PC-3 (cell line): ENCODE measurements around the gene TMC1. TPM values are rescaled to one million over a fixed set of nuclear protein-coding genes. Genes with fewer than 3 reads are reported as not detected.

Source experiments
- ATAC-seq: fragments of 200-7000 bp; cut with Tn5 transposase; 2 replicates; pipeline ENCODE4 v1.9.1; 2020; ENCODE audit warnings: mild to moderate bottlenecking, moderate library complexity
- BruUV-seq: library from RNA; stranded (reverse); fragments of 400-500 nt; replicated peaks from 2 replicates; lab custom pipeline; 2021; lab: Mats Ljungman, UMichigan
- CTCF ChIA-PET: fragments of 300-600 bp; sonication (Branson Sonifier 250); formaldehyde crosslinking; loops from one replicate; lab custom pipeline; 2022; ENCODE audit warnings: antibody characterized with exemption; lab: Charles Lee
- POLR2A ChIA-PET: fragments of 300-600 bp; sonication (Branson Sonifier 250); formaldehyde crosslinking; loops from one replicate; lab custom pipeline; 2022; ENCODE audit warnings: antibody characterized with exemption; ENCODE audit not compliant: unreplicated experiment; lab: Charles Lee
- DNase-seq: peaks from one replicate; pipeline ENCODE4 v3.0.0-alpha.2; 2015
- H2AFZ ChIP-seq: fragments of 300-600 bp; sonication (generic); 2 replicates; pipeline ENCODE4 v1.6.0; 2016; ENCODE audit warnings: antibody characterized with exemption, low read length
- H3F3A ChIP-seq: fragments of 300-600 bp; sonication (generic); one replicate; pipeline ENCODE4 v1.6.0; 2017; ENCODE audit warnings: antibody characterized with exemption, low read length, control low read depth, mild to moderate bottlenecking; ENCODE audit not compliant: unreplicated experiment
- H3K27ac ChIP-seq: fragments of 300-600 bp; sonication (generic); 2 replicates; pipeline ENCODE4 v1.5.1; 2016; ENCODE audit warnings: mild to moderate bottlenecking, low read length
- H3K27me3 ChIP-seq: fragments of 300-600 bp; sonication (generic); 2 replicates; pipeline ENCODE4 v1.6.1; 2016; ENCODE audit warnings: low read length, mixed read lengths
- H3K36me3 ChIP-seq: fragments of 300-600 bp; sonication (generic); 2 replicates; pipeline ENCODE4 v1.6.1; 2016; ENCODE audit warnings: low read depth, mixed run types, low read length, mixed read lengths
- H3K4me1 ChIP-seq: fragments of 300-600 bp; sonication (generic); 2 replicates; pipeline ENCODE4 v1.5.1; 2016; ENCODE audit warnings: low read length; ENCODE audit not compliant: insufficient read depth
- H3K4me2 ChIP-seq: fragments of 300-600 bp; sonication (generic); 2 replicates; pipeline ENCODE4 v1.6.0; 2016; ENCODE audit warnings: low read length
- H3K4me3 ChIP-seq: fragments of 300-600 bp; sonication (generic); 2 replicates; pipeline ENCODE4 v1.5.1; 2016; ENCODE audit warnings: mild to moderate bottlenecking, low read length, mixed read lengths
- H3K79me2 ChIP-seq: fragments of 300-600 bp; sonication (generic); 2 replicates; pipeline ENCODE4 v1.6.1; 2017; ENCODE audit warnings: low read length, mixed read lengths
- H3K9ac ChIP-seq: fragments of 300-600 bp; sonication (generic); 2 replicates; pipeline ENCODE4 v1.6.0; 2016; ENCODE audit warnings: mild to moderate bottlenecking, low read length
- H3K9me2 ChIP-seq: fragments of 300-600 bp; sonication (generic); replicated peaks from 2 replicates; pipeline ENCODE4 v1.6.1; 2016; ENCODE audit warnings: mixed run types, low read length, mixed read lengths
- H3K9me3 ChIP-seq: fragments of 300-600 bp; sonication (generic); 2 replicates; pipeline ENCODE4 v1.6.1; 2016; ENCODE audit warnings: low read length, mixed read lengths
- H4K20me1 ChIP-seq: fragments of 300-600 bp; sonication (generic); 2 replicates; pipeline ENCODE4 v1.6.1; 2016; ENCODE audit warnings: low read length, mixed read lengths
- CTCF ChIP-seq: fragments of 300-600 bp; sonication (generic); conservative IDR thresholded peaks from 2 replicates; pipeline ENCODE4 v1.5.1; 2017; ENCODE audit warnings: antibody characterized with exemption, low read depth, mild to moderate bottlenecking, low read length
- EZH2 ChIP-seq: fragments of 300-600 bp; sonication (generic); IDR thresholded peaks from one replicate; pipeline ENCODE4 v1.6.1; 2017; ENCODE audit warnings: antibody characterized with exemption, mild to moderate bottlenecking, low read length; ENCODE audit not compliant: unreplicated experiment
- EZH2phosphoT487 ChIP-seq: fragments of 300-600 bp; sonication (generic); IDR thresholded peaks from 2 replicates; pipeline ENCODE4 v1.6.1; 2018; ENCODE audit warnings: mild to moderate bottlenecking, antibody characterized with exemption, low read length, borderline replicate concordance
- intact Hi-C: fragments of 100-400 bp; cut with micrococcal nuclease; formaldehyde crosslinking; loops from 2 replicates; pipeline ENCODE4 v1.9.0; 2023
- total RNA-seq: library from RNA; depleted of rRNA; stranded (reverse); fragments of >200 nt; gene quantifications from 2 replicates; pipeline ENCODE4 v1.2.3, GENCODE V29; 2014

TMC1 gene
- total RNA-seq, 1 experiment from 2014 or later, result 0.15 TPM

GRCh38 chr9:72497447-72498046 lies 23.9 kb upstream of the TMC1 start:
- ChIA-PET CTCF (no interaction called here), POLR2A (no interaction called here)
- intact Hi-C loops, result no loop called here
- no peaks in the 10 kb centered on the region for H3K27me3 ChIP-seq
- BruUV-seq, result no TSS peak
- H3F3A ChIP-seq, result no peaks in the 10 kb centered on the region
- ATAC-seq (no peak), DNase-seq (no peak)
- H3K36me3 ChIP-seq, result no peaks in the 10 kb centered on the region
- H3K4me1 ChIP-seq, result no peaks in the 10 kb centered on the region
- no peak overlapping the region for H3K9ac ChIP-seq
- TF ChIP-seq EZH2phosphoT487, result no peak
- TF ChIP-seq EZH2, result no peak
- TF ChIP-seq CTCF, result no peak
- no peak overlapping the region for H3K4me2 ChIP-seq
- no peak overlapping the region for H3K27ac ChIP-seq
- no peaks in the 10 kb centered on the region for H4K20me1 ChIP-seq
- no peaks in the 10 kb centered on the region for H3K79me2 ChIP-seq
- H3K9me2 ChIP-seq, result no peaks in the 10 kb centered on the region
- no peak overlapping the region for H2AFZ ChIP-seq
- no peak overlapping the region for H3K4me3 ChIP-seq
- H3K9me3 ChIP-seq, result no peaks in the 10 kb centered on the region

- Histone ChIP-seq H3K36me3 (no peaks in the 10 kb centered on the region), H3K79me2 (no peaks in the 10 kb centered on the region), H3K9me3 (no peaks in the 10 kb centered on the region), H3K9ac (no peak overlapping the region), H3K4me3 (no peak overlapping the region), H3F3A (no peaks in the 10 kb centered on the region), H3K27me3 (no peaks in the 10 kb centered on the region), H3K4me1 (peaks cover 19% of the 10 kb centered on the region), H4K20me1 (no peaks in the 10 kb centered on the region), H3K4me2 (no peak overlapping the region), H2AFZ (no peak overlapping the region), H3K9me2 (no peaks in the 10 kb centered on the region), H3K27ac (no peak overlapping the region)
- ATAC-seq (no peak), DNase-seq (no peak)
- ChIA-PET CTCF (no interaction called here), POLR2A (no interaction called here)
- intact Hi-C loops, result no loop called here
- no peak for TF ChIP-seq EZH2phosphoT487
- no peak for TF ChIP-seq CTCF
- TF ChIP-seq EZH2, result no peak
- BruUV-seq, result no TSS peak
These were observed 14.8 kb upstream of the TMC1 start for GRCh38 chr9:72506615-72507014.

- no TSS peak for BruUV-seq
- no peaks in the 10 kb centered on the region for H3K36me3 ChIP-seq
- POLR2A ChIA-PET, result interaction anchor here (0.5 kb wide), 1 partner anchor 10 kb away, joined by 3 read pairs; no protein-coding TSS in a partner anchor
- H3K9ac ChIP-seq, result 0 out of 2 replicates have a peak overlapping the region, but pooled peaks have one; percentile 10
- H3K4me2 ChIP-seq, result peak overlapping the region; percentile 19
- H3K27me3 ChIP-seq, result no peaks in the 10 kb centered on the region
- H3K27ac ChIP-seq, result peak overlapping the region; percentile 58
- CTCF ChIA-PET, result interaction anchor here (0.5 kb wide), 1 partner anchor 313 kb away, joined by 4 read pairs; no protein-coding TSS in a partner anchor
- H3K4me3 ChIP-seq, result no peak overlapping the region
- TF ChIP-seq EZH2phosphoT487 (no peak), EZH2 (no peak), CTCF (no peak)
- H3K9me2 ChIP-seq, result no peaks in the 10 kb centered on the region
- ATAC-seq (peak; percentile 65), DNase-seq (peak; percentile 48)
- H3K9me3 ChIP-seq, result no peaks in the 10 kb centered on the region
- H3F3A ChIP-seq, result no peaks in the 10 kb centered on the region
- intact Hi-C loops, result no loop called here
- 0 out of 2 replicates have a peak overlapping the region, but pooled peaks have one; percentile 62 for H2AFZ ChIP-seq
- H3K4me1 ChIP-seq, result peaks cover 19% of the 10 kb centered on the region
- no peaks in the 10 kb centered on the region for H3K79me2 ChIP-seq
- H4K20me1 ChIP-seq, result no peaks in the 10 kb centered on the region
These were observed 12.4 kb upstream of the TMC1 start for GRCh38 chr9:72509053-72509452.
